ENCODE data around the gene TRPV2.
A peak's percentile ranks its signal among the peaks of the same experiment; 100 is the strongest.

TRPV2 gene

DNA sequence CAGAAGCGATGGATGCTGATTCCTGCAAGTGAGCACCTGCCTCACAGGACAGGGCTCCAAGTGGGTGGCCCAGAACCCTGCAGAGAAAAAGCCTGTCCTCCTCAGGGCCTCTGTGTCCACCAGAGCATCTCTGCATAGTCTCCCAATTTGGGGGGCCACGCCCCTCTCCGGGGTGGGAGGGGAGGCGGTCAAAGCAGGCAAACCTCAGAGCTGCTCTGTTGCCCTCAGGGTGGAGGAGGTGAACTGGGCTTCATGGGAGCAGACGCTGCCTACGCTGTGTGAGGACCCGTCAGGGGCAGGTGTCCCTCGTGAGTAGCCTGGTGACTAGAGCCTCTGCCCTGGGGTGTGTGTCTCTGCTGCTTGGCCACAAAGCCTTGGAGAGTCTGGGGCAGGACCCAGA lies 19.3 kb downstream of the TRPV2 start:
- Histone ChIP-seq H3K4me1 (ENCODE audit: control insufficient read depth, low read length) (peaks cover 19% of the 10 kb centered on the region), H3K36me3 (ENCODE audit: control insufficient read depth, low read length) (peaks cover 9% of the 10 kb centered on the region), H4K20me1 (ENCODE audit: control insufficient read depth, insufficient read depth, low read depth, low read length) (peaks cover 3% of the 10 kb centered on the region; the same call in 1 of the 2 replicates), H3K27me3 (ENCODE audit: control insufficient read depth, low read length) (no peaks in the 10 kb centered on the region), H3K4me2 (ENCODE audit: low read length) (peak overlapping the region; percentile 15), H3K9me2 (replicated peaks; ENCODE audit: control insufficient read depth, low read length) (no peaks in the 10 kb centered on the region), H3K4me3 (ENCODE audit: low read length) (no peak overlapping the region), H3K27ac (ENCODE audit: low read depth, low read length) (no peak overlapping the region), H3F3A (ENCODE audit: control insufficient read depth, insufficient read depth) (peaks cover 7% of the 10 kb centered on the region), H3K79me2 (ENCODE audit: control insufficient read depth, low read length) (peaks cover 12% of the 10 kb centered on the region), H3K9me3 (ENCODE audit: control insufficient read depth, insufficient read depth, low read length) (no peaks in the 10 kb centered on the region)
- TF ChIP-seq EZH2phosphoT487 (IDR thresholded peaks at IDR 0.05; ENCODE audit: borderline replicate concordance, low read length), result no peak
- TF ChIP-seq, protein P1, sequence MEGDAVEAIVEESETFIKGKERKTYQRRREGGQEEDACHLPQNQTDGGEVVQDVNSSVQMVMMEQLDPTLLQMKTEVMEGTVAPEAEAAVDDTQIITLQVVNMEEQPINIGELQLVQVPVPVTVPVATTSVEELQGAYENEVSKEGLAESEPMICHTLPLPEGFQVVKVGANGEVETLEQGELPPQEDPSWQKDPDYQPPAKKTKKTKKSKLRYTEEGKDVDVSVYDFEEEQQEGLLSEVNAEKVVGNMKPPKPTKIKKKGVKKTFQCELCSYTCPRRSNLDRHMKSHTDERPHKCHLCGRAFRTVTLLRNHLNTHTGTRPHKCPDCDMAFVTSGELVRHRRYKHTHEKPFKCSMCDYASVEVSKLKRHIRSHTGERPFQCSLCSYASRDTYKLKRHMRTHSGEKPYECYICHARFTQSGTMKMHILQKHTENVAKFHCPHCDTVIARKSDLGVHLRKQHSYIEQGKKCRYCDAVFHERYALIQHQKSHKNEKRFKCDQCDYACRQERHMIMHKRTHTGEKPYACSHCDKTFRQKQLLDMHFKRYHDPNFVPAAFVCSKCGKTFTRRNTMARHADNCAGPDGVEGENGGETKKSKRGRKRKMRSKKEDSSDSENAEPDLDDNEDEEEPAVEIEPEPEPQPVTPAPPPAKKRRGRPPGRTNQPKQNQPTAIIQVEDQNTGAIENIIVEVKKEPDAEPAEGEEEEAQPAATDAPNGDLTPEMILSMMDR (IDR thresholded peaks at IDR 0.05; ENCODE audit: low read depth, low read length, poor library complexity, severe bottlenecking), result no peak

DNA sequence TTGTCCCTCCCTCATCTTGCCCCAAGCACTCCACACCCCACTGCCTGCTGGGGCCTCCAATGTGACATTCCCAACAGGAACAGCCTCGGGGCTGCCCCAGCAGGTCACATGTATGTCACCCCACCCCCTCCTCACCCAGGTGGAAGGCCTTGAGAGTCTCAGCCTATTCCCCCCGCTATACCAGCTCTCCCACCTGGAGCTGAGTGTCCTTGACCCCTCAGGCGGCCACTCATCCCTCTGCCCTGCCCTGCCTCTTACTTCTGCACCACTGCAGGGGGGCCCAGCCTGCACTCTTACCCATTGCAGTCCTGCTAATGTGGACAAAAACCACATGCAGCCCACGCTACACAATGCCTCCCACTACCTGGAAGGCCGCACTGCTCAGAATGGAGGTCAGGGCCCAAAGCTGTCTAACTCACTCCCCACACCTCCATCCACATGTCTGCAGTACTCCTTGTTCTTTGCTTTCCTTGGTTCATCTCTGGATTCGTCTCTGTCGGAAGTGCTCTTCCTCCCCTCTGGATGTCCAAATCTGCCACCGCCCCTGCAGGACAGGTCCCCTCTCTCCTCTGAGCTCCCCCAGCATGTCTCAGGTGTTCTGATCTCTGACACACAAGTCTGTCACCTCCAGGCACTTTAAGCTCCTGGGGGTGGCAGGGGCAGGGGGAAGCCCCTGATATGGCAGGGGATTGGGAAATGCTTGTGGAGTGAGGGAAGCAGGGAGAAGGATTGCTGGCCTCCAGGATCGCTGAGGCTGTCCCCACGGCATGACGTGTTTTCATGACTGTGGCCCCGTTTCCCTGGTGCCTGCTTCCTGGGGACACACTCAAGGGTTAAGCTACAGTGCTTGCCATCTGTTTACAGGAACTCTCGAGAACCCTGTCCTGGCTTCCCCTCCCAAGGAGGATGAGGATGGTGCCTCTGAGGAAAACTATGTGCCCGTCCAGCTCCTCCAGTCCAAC lies 20.8 kb downstream of the TRPV2 start:
- Histone ChIP-seq H3K4me1 (ENCODE audit: control insufficient read depth, low read length) (peaks cover 31% of the 10 kb centered on the region), H3K9me2 (replicated peaks; ENCODE audit: control insufficient read depth, low read length) (no peaks in the 10 kb centered on the region), H3K4me3 (ENCODE audit: low read length) (no peak overlapping the region), H3K27ac (ENCODE audit: low read depth, low read length) (no peak overlapping the region), H3K9me3 (ENCODE audit: control insufficient read depth, insufficient read depth, low read length) (no peaks in the 10 kb centered on the region), H3K36me3 (ENCODE audit: control insufficient read depth, low read length) (peaks cover 24% of the 10 kb centered on the region), H3K27me3 (ENCODE audit: control insufficient read depth, low read length) (no peaks in the 10 kb centered on the region), H4K20me1 (ENCODE audit: control insufficient read depth, insufficient read depth, low read depth, low read length) (peaks cover 11% of the 10 kb centered on the region; the same call in 1 of the 2 replicates), H3F3A (ENCODE audit: control insufficient read depth, insufficient read depth) (peaks cover 23% of the 10 kb centered on the region), H3K4me2 (ENCODE audit: low read length) (no peak overlapping the region), H3K79me2 (ENCODE audit: control insufficient read depth, low read length) (peaks cover 28% of the 10 kb centered on the region)
- TF ChIP-seq EZH2phosphoT487 (IDR thresholded peaks at IDR 0.05; ENCODE audit: borderline replicate concordance, low read length), result no peak
- TF ChIP-seq, protein P1 (IDR thresholded peaks at IDR 0.05; ENCODE audit: low read depth, low read length, poor library complexity, severe bottlenecking), result no peak

DNA sequence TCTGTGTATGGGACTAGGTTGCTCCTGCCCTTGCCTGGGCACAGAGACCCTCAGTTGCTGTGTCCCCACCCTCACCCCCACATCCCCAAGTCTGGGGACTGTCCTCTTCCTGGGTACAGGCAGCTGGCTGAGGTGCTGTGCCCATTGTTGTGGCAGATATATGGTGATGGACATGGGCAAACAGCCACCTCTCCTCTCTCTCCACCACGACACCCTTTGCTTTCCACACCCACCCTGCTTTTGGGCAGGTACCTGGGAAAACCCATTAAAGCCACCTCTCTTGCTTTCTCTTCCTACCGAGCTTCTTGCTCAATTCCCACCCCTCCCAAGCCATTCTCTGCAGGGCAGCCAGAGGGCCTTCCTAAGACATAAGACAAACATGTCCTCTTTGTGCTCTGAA lies 21.7 kb downstream of the TRPV2 start:
- Histone ChIP-seq H3K9me2 (replicated peaks; ENCODE audit: control insufficient read depth, low read length) (no peaks in the 10 kb centered on the region), H3K4me3 (ENCODE audit: low read length) (no peak overlapping the region), H3K27me3 (ENCODE audit: control insufficient read depth, low read length) (no peaks in the 10 kb centered on the region), H3K36me3 (ENCODE audit: control insufficient read depth, low read length) (peaks cover 33% of the 10 kb centered on the region), H4K20me1 (ENCODE audit: control insufficient read depth, insufficient read depth, low read depth, low read length) (peaks cover 12% of the 10 kb centered on the region; the same call in 1 of the 2 replicates), H3K79me2 (ENCODE audit: control insufficient read depth, low read length) (peaks cover 36% of the 10 kb centered on the region), H3F3A (ENCODE audit: control insufficient read depth, insufficient read depth) (peaks cover 31% of the 10 kb centered on the region), H3K4me2 (ENCODE audit: low read length) (no peak overlapping the region), H3K4me1 (ENCODE audit: control insufficient read depth, low read length) (peaks cover 40% of the 10 kb centered on the region), H3K9me3 (ENCODE audit: control insufficient read depth, insufficient read depth, low read length) (no peaks in the 10 kb centered on the region), H3K27ac (ENCODE audit: low read depth, low read length) (no peak overlapping the region)
- TF ChIP-seq EZH2phosphoT487 (IDR thresholded peaks at IDR 0.05; ENCODE audit: borderline replicate concordance, low read length), result no peak
- TF ChIP-seq, protein P1 (IDR thresholded peaks at IDR 0.05; ENCODE audit: low read depth, low read length, poor library complexity, severe bottlenecking), result no peak
